ENCODE data around the gene KRT2. TPM values are rescaled to one million over a fixed set of nuclear protein-coding genes. Genes with fewer than 3 reads are reported as not detected.

KRT2 gene
- total RNA-seq, 4 donors from 2014 or later: not detected

DNA sequence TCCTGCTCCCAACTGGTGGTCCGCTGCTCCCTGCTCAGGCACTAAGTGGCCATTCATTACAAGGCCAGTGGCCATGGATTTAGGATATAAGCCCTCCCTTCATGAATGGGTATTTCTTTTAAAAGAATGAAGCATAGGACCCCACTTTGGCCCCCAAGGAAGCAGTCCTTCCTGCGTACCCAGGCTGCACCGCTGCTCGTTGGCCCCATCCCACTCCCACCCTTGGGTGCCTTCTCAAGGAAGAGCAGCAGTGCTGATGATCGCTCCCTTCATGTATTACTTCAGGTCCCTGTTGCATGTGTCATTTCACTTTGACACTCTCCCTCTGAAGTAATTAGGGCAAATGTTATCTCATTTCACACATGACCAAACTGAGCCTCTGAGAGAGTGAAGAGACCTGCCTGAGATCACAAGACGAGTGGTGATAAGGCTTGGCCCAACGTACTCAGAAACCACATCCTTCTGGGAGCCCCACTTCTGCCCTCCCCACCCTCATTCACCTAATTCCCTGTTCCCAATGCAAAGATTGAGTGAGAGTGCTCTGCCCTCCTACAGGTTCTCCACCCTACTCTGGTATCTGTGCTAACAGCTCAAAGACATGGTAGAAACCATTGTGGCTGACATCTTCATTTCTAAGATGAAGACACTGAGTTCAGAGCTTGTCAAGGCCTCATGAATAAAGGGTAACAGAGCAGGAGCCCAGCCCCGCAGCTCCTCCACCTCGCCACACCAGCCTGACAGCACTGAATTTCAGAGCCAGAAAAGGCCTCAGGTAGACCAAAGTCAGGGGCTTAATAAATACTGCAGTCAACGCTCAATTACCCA, 10.3 kb upstream of the KRT2 start:
- Histone ChIP-seq H3K4me3 (no peak overlapping the region), H3K27ac (replicated peaks in 1 of 4) (no peak overlapping the region), H3K4me1 (no peaks in the 10 kb centered on the region), H3K9me3 (no peaks in the 10 kb centered on the region), H3K36me3 (no peaks in the 10 kb centered on the region), H3K27me3 (peaks cover 0 to 31% (median 0%) of the 10 kb centered on the region in 4 donors)
- WGBS: 76% methylated on average over 10 of the region's 10 CpGs
- intact Hi-C loops (cut with DNase I): no loop called here
- no peak for TF ChIP-seq POLR2AphosphoS5 (IDR thresholded peaks at IDR 0.05)
- TF ChIP-seq EP300 (IDR thresholded peaks at IDR 0.05): no peak
- TF ChIP-seq POLR2A (IDR thresholded peaks at IDR 0.05; ENCODE audit: low read depth): no peak
- no peak for TF ChIP-seq CTCF (IDR thresholded peaks at IDR 0.05)
- DNase-seq (ENCODE audit: extremely low spot score): no peak

DNA sequence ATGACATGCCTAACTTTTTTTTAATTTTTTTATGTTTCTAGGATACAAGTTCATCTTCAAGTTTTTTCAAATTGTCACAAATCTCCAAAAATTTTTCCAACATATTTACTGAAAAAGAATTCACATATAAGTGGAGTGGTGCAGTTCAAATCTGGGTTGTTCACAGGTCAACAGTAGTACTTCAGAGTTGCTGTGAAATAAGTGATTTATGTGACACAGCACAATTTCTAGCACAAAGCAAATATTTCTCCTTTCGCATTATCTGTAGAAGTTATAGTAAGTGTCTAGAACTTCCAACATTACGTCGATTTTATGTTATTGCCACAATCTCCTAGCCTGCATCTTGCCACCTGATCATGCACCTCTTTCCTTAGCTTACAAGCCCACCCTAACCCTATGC, 9.7 kb upstream of the KRT2 start:
- no peak for DNase-seq (ENCODE audit: extremely low spot score)
- no peaks in the 10 kb centered on the region for H3K4me1 ChIP-seq
- 82% methylated on average over 3 of the region's 3 CpGs for WGBS
- H3K9me3 ChIP-seq: no peaks in the 10 kb centered on the region
- H3K4me3 ChIP-seq: no peak overlapping the region
- peaks cover 0 to 27% (median 0%) of the 10 kb centered on the region in 4 donors for H3K27me3 ChIP-seq
- intact Hi-C loops (cut with DNase I): no loop called here
- TF ChIP-seq POLR2A (IDR thresholded peaks at IDR 0.05; ENCODE audit: low read depth) (no peak), CTCF (IDR thresholded peaks at IDR 0.05) (no peak), EP300 (IDR thresholded peaks at IDR 0.05) (no peak), POLR2AphosphoS5 (IDR thresholded peaks at IDR 0.05) (no peak)
- H3K36me3 ChIP-seq: no peaks in the 10 kb centered on the region
- H3K27ac ChIP-seq (replicated peaks in 1 of 4): no peak overlapping the region

DNA sequence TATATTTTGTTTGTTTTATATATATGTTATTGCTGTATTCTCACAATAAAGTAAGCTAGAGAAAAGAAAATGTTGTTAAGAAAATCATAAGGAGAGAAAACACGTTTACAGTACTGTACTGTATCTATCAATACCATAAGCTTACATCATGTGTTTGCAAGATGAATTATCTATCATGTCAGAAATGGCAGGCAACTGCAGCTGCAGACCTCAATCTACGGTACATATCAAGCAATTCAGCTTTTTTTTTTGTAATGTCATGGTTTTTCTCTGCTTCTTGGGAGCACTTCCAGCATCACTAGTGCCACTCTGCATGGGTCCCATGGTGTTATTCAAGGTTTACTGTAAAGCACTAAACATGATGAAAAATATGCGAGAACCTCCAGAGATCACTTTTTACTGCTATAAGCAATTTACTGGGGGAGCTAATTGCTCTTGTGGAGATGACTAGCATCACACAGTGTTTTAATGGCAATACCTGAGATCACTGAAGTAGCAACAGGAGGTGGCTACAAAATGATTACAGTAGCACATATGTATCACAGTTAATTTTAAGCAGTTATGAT, 9.0 kb upstream of the KRT2 start:
- H3K9me3 ChIP-seq: no peaks in the 10 kb centered on the region
- 78% methylated on average over 3 of the region's 3 CpGs for WGBS
- no peaks in the 10 kb centered on the region for H3K4me1 ChIP-seq
- intact Hi-C loops (cut with DNase I): no loop called here
- H3K27me3 ChIP-seq: peaks cover 0 to 21% (median 0%) of the 10 kb centered on the region in 4 donors
- DNase-seq (ENCODE audit: extremely low spot score): no peak
- no peaks in the 10 kb centered on the region for H3K36me3 ChIP-seq
- H3K4me3 ChIP-seq: no peak overlapping the region
- H3K27ac ChIP-seq (replicated peaks in 1 of 4): no peak overlapping the region
- TF ChIP-seq EP300 (IDR thresholded peaks at IDR 0.05) (no peak), POLR2A (IDR thresholded peaks at IDR 0.05; ENCODE audit: low read depth) (no peak), CTCF (IDR thresholded peaks at IDR 0.05) (no peak), POLR2AphosphoS5 (IDR thresholded peaks at IDR 0.05) (no peak)

- WGBS: 76% methylated on average over 4 of the region's 4 CpGs
- intact Hi-C loops (cut with DNase I): no loop called here
Measured at GRCh38 chr12:52659951-52660350, 7.9 kb upstream of the KRT2 start.

More at GRCh38 chr12:52659951-52660350, 7.9 kb upstream of the KRT2 start:
- no peaks in the 10 kb centered on the region for H3K9me3 ChIP-seq
- no peaks in the 10 kb centered on the region for H3K4me1 ChIP-seq
- H3K36me3 ChIP-seq: no peaks in the 10 kb centered on the region
- no peak overlapping the region for H3K27ac ChIP-seq (replicated peaks in 1 of 4)
- TF ChIP-seq POLR2AphosphoS5 (IDR thresholded peaks at IDR 0.05) (no peak), CTCF (IDR thresholded peaks at IDR 0.05) (no peak), EP300 (IDR thresholded peaks at IDR 0.05) (no peak), POLR2A (IDR thresholded peaks at IDR 0.05; ENCODE audit: low read depth) (no peak)
- H3K4me3 ChIP-seq: no peak overlapping the region
- peaks cover 0 to 27% (median 0%) of the 10 kb centered on the region in 4 donors for H3K27me3 ChIP-seq
- DNase-seq (ENCODE audit: extremely low spot score): no peak

All from esophagus muscularis mucosa (tissue), 4 donors.